Osteocyte (in vitro differentiated cells): ENCODE data around the gene AARS2. TPM values are rescaled to one million over a fixed set of nuclear protein-coding genes. Genes with fewer than 3 reads are reported as not detected.

ENCODE experiments used
- DNase-seq: peaks from one replicate; pipeline ENCODE4 v3.0.0; 2021; ENCODE audit warnings: mixed read lengths; ENCODE audit not compliant: unreplicated experiment; ENCODE audit errors: extremely low spot score
- H3K27ac Mint-ChIP-seq: one replicate; pipeline ENCODE4 v1.8.0; 2021; ENCODE audit warnings: mild to moderate bottlenecking, mixed read lengths; ENCODE audit not compliant: unreplicated experiment
- H3K27me3 Mint-ChIP-seq: one replicate; pipeline ENCODE4 v1.8.0; 2021; ENCODE audit warnings: mixed read lengths; ENCODE audit not compliant: unreplicated experiment
- H3K36me3 Mint-ChIP-seq: one replicate; pipeline ENCODE4 v1.8.0; 2021; ENCODE audit warnings: mixed read lengths; ENCODE audit not compliant: unreplicated experiment
- H3K4me1 Mint-ChIP-seq: one replicate; pipeline ENCODE4 v1.8.0; 2021; ENCODE audit warnings: mixed read lengths; ENCODE audit not compliant: unreplicated experiment
- H3K4me3 Mint-ChIP-seq: one replicate; pipeline ENCODE4 v1.8.0; 2021; ENCODE audit warnings: mild to moderate bottlenecking, moderate library complexity, mixed read lengths; ENCODE audit not compliant: unreplicated experiment
- H3K9me3 Mint-ChIP-seq: one replicate; pipeline ENCODE4 v1.8.0; 2021; ENCODE audit warnings: mixed read lengths; ENCODE audit not compliant: unreplicated experiment
- CTCF ChIP-seq: fragments of 200-600 bp; sonication (generic); IDR thresholded peaks from 2 replicates; pipeline ENCODE4 v1.5.0; 2021; ENCODE audit warnings: antibody characterized with exemption, mild to moderate bottlenecking, moderate library complexity
- total RNA-seq: library from RNA; stranded (reverse); gene quantifications from 2 replicates; pipeline ENCODE4 v1.2.1, GENCODE V29; 2021

AARS2 gene
- total RNA-seq, 1 donor from 2014 or later = 13.2 TPM

DNA sequence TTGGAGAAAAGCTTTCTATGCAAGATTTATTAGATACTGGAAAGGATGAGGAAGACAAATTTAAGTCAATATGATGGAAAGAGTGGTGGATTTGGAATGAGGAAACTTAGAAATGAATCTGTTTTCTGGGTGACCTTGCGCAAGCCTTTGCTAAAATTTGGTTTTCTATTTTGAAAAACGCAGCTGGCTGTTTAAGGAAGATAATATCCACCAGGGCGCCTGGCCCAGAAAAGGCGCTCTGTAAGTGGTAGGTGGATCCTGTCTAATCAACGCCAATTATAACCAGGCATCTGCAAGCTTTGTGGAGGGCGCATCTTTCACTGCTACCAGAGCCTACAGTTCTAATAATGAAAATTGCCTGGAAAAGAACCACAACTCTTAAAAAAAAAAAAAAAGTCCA, 28.9 kb upstream of the AARS2 start:
- Mint-ChIP-seq H3K4me3 (no peak overlapping the region), H3K27me3 (peaks cover 47% of the 10 kb centered on the region), H3K27ac (no peak overlapping the region), H3K36me3 (no peaks in the 10 kb centered on the region), H3K4me1 (peaks cover 5% of the 10 kb centered on the region), H3K9me3 (no peaks in the 10 kb centered on the region)
- TF ChIP-seq CTCF = no peak
- DNase-seq = no peak

DNA sequence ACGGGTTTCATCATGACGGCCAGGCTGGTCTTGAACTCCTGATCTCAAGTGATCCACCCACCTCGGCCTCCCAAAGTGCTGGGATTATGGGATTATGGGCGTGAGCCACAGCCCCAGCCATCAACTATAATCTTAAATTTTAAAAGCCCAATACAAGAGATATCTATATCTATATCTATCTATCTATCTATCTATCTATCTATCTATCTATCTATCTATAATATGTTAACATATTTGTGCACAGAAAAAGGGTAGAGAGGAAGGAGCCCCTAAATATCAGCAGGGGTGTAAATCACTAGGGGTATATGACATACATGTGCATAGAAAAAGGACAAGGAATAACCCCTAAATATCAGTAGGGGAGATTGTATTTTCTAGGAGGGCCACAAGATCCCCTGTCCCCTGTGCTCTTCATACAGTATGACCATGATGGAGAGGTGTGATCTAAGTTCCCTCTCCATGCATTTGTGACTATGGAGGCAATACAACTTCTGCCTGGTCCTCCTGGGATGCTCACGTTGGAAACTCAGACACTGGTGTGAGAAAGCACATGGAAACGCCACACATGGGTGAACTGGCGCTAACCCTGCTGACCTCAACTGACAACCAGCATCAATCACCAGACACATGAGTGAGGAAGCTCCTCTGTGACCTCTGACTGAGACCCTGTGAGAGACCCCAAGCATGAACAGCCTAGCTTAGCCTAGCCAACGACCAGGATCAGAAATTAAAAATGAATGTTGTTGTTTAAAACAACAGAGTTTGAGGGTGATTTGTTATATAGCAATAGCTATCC, 28.1 kb upstream of the AARS2 start:
- no peak for TF ChIP-seq CTCF
- Mint-ChIP-seq H3K9me3 (no peaks in the 10 kb centered on the region), H3K4me1 (peaks cover 5% of the 10 kb centered on the region), H3K27ac (no peak overlapping the region), H3K36me3 (no peaks in the 10 kb centered on the region), H3K27me3 (peaks cover 53% of the 10 kb centered on the region), H3K4me3 (no peak overlapping the region)
- no peak for DNase-seq

DNA sequence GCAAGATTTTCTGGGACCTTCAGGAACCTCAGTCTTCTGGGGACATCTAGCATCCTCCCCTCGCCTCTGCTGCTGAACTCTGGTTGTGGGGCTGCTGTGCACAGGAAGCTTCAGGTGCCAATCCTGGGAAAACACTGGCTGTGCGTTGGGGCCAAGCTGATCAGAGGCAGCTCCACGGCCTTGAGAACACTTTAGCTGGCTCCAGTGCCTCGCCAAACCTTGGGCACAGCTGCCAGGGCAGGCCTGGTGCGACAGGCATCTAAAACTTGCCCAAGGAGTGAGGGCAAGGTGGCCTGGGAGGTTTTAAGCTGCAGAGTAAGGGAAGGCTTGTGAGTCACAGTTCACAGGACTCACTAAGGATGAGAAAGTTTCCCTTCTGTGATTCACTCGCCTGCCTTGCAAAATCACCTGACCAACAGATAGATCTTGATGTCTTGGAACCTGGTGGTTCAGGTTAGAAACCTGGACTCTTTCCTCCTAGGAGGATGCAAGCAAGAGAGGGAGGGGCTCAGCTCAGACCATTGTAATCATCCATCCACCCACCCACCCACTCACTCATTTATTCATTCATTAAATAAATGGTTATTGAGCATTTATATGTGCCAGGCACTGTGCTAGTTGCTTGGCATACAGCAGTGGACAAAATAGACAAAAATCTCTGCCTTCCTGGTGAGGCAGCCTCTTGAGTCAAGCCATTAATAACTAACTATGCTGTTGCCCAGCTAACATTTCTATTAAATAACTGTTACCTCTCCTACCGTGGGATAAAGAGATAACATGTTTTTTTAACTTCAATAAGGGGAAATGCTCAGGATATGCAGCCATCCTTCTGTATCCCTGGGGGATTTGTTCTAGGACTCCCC, 26.8 kb upstream of the AARS2 start:
- TF ChIP-seq CTCF = no peak
- Mint-ChIP-seq H3K4me1 (peaks cover 5% of the 10 kb centered on the region), H3K9me3 (no peaks in the 10 kb centered on the region), H3K4me3 (no peak overlapping the region), H3K36me3 (no peaks in the 10 kb centered on the region), H3K27me3 (peaks cover 52% of the 10 kb centered on the region), H3K27ac (no peak overlapping the region)
- DNase-seq = no peak

- DNase-seq = no peak
- peaks cover 45% of the 10 kb centered on the region for H3K27me3 Mint-ChIP-seq
- H3K36me3 Mint-ChIP-seq = no peaks in the 10 kb centered on the region
- TF ChIP-seq CTCF = no peak
- no peak overlapping the region for H3K4me3 Mint-ChIP-seq
- H3K27ac Mint-ChIP-seq = no peak overlapping the region
- H3K4me1 Mint-ChIP-seq = peaks cover 5% of the 10 kb centered on the region
- H3K9me3 Mint-ChIP-seq = no peaks in the 10 kb centered on the region
These were observed 26.2 kb upstream of the AARS2 start for GRCh38 chr6:44339301-44339700.
